Measurements from ENCODE around the gene SHLD1.
A peak's percentile ranks its signal among the peaks of the same experiment; 100 is the strongest.

The SHLD1 gene

DNA sequence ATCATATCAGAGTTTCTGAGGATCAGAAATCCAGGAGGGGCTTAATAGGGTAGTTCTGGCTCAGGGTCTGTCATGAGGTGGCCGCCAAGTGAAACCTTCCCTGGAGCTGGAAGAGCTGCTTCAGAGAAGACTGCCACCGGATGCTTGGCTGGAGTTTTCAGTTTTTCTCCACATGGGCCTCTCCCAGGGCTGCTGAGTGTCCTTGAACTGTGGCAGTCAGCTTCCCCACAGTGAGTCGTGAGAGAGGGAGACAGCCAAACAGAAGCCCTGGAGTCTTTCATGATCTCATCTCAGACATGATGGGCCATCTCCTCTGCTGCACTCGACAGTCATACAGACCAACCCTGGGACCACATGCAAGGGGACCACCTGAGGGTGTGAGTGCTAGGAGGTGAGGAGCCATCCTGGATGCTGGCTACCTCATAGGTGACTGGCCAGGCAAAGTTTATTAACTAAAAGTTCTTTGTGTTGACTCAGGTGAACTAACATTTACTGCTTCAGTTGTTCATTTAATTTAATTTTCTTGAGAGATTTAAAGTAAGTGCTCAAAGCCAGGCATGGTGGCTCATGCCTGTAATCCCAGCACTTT lies 71.5 kb downstream of the SHLD1 start:
- no peak for DNase-seq (ENCODE audit: low read depth)

DNA sequence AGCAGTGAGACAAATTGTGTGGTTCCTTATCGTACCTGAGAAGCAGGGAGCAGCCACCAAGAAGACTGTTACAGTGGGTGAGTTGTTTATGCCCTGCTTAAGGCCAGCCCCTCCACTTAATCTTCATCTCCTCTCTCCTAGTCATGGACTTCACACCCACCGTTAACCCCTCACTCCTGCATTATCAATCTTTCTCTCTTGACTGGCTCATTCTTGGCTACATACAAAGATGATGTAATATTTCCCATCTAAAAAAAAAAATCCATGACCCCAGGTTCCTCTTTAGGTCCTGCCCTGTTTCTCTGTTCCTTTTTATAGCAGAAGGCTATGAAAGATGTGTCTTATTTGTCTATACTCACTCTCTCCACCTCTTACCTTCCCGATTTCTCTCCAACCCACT lies 72.4 kb downstream of the SHLD1 start:
- no peak for DNase-seq (ENCODE audit: low read depth)

DNA sequence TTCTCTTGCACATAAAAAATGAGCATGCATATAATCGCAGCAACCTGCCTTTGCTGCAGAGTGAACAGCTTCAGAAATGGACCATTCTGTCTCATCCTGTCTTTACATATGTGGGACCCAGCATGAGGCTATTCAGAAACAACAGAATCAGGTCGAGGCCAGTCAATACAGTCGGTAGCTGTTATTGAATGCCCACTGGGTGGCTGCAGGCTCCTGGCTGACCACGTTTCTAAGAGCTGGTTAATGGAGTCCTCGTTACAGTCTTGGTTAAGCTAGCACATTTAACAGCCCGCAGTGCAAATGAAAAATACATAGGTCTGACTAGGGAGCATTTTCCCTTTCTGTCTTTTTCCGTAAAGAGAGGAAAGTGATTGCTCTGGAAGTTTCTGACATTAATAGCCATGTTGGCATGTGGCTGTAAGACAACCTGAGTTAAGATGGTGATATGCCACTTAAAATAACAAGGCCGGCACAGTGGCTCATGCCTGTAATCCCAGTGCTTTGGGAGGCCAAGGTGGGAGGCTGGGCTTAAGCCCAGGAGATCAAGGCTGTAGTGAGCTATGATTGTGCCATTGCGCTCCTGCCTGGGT lies 75.0 kb downstream of the SHLD1 start:
- DNase-seq (ENCODE audit: low read depth) = no peak

DNA sequence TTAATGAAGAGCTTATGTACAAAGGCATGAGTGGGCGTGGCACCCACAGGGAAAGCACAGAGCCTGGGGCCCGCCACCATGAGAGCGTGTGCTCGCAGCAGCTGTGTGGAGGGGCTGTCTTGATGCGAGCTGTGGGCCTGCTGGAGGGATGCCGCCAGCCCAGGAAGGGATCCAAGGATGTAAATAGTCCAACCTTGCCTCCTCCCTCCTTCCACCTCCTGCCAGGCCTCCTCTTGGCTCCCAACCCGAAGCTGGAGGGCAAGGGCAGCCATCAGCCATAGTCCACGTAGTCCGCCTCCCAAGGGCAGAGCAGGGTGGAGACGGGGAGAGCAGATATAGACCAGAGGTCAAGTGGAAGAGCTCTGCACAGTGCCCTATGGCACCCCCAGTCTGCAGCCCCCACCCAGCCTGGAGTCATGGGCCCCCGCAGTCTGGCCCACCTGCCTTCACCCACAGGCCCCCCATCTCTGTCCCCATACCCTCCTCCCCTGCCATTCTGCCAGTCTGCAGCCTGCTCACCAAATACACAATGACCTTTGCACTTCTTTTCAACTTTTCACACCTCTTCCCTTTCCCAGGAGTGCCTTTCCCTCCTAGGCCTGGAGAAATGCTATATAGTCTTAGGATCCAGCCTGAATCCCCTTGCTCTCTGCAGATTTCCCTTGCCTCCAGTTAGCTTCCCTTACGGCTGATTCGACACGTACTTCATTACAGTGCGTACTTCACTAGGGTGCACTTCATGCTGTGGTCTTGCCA lies 77.1 kb downstream of the SHLD1 start:
- DNase-seq (ENCODE audit: low read depth) = no peak

DNA sequence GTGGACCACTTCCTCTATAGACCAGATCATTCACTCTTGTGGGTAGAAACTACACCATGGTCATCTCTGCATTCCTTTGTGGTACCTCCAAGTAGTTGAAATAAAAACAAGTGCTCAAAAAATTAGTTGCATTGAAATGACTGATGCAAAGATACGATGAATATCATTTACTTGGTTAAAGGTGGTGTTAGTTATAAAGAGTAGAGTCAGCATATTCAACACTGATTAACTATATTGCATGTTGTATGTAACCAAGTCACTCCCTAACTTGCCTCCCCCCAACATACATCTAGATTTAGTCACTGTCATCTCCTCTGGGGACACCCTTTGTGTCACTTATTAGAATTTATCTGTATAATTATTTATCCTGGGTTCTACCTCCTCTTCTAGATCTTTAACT lies 77.7 kb downstream of the SHLD1 start:
- no peak for DNase-seq (ENCODE audit: low read depth)

DNA sequence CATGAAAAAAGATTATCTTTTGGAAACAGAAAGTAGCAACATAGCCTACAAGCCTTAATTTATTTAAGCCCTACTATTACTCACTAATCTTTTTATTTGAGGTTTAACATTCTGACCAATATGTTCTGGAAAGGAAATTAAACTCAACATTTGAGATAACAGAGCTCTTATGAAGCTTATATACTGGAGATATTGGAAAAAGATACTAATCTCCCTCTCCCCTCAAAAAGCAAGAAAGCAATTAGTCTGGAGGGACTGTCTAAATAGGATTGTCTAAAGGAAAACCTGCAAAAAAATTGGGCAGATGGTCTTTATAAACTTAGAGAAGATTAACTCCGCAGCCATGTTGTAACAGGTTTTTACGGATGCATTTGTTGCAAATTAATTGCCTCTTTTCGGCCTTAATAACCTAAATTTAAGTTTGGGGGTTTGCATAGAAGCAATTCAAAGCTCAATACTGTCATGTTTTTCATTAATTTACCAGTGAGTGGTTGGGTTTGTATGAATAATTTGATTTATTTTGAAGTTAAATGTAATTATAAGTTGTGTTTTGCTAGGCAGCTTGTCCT lies 79.1 kb downstream of the SHLD1 start:
- no peak for DNase-seq (ENCODE audit: low read depth)

DNA sequence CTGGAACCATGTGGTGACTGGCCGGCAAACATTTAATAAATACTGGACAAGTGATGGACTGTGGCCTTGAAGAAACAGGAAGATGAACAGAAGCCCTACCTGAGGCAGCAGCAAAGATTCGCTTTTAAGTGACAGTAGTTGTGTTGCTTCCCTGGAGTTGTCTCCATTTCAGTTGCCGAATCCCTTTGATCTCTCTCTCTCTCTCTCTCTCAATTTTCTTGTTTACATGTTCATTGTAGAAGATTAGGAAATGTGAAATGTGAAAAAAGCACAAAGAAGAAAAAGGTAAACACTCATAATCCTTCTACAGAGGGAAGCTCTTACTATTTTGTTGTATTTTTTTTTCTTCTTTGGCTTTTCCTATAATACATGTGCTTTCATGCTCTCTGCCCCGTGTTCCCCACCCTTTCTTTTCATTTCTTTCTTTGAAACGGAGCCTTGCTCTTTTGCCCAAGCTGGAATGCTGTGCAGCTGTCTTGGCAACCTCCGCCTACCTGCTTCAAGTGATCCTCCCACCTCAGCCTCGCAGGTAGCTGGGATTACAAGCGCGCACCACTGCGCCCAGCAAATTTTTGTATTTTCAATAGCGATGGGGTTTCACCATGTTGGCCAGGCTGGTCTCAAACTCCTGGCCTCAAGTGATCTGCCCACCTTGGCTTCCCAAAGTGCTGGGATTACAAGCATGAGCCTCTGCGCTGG lies 81.5 kb downstream of the SHLD1 start:
- DNase-seq (ENCODE audit: low read depth) = no peak

DNA sequence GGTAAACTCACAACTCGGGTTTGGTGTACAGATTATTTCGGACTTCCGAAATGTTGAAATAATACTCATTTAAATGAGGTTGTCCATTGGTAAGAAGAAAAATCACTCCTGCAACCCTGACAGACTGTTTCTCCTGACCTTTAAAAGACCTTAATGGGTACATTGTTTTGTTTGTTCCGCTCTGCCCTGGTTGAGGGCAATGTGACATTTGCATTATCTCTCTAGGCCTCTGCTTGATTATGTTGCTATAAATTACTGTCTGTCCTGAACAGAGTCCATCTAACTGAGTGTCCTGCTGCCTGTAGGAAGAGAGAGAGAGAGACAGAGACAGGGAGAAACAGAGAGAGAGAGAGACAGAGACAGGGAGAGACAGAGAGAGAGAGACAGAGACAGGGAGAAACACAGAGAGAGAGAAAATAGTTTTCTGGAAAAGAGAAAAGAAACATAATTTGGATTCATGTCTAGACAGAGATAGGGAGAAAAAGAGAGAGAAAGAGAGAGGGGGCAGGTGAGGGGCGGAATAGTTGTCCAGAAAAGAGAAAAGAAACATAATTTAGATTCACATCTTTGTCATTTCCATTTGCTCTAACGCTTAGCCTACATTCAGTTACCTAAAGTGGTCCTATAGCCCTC lies 83.2 kb downstream of the SHLD1 start:
- no peak for DNase-seq (ENCODE audit: low read depth)

DNA sequence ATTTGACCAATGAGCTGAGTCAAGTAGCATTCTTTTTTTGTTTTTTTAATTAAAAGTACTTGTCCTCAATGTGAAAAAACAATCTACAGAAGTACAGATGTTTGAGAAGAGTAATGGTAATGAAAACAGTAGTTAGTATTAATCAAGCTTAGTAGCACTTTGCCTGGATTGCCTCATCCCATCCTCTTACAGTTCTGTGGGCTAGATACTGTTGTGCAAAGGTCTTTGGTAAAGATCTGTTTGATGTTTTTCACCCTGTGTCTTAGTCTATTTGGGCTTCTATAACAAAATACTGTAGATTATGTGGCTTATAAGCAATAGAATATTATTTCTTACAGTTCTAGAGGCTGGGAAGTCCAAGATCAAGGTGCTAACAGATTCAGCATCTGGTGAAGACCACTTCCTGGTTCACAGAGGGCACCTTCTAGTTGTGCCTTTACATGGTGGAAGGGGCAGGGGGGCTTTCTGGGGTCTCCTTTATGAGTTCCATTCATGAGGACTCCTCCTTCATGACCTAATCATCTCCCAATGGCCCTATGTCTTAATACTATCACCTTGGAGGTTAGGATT lies 84.3 kb downstream of the SHLD1 start:
- DNase-seq (ENCODE audit: low read depth) = no peak

DNA sequence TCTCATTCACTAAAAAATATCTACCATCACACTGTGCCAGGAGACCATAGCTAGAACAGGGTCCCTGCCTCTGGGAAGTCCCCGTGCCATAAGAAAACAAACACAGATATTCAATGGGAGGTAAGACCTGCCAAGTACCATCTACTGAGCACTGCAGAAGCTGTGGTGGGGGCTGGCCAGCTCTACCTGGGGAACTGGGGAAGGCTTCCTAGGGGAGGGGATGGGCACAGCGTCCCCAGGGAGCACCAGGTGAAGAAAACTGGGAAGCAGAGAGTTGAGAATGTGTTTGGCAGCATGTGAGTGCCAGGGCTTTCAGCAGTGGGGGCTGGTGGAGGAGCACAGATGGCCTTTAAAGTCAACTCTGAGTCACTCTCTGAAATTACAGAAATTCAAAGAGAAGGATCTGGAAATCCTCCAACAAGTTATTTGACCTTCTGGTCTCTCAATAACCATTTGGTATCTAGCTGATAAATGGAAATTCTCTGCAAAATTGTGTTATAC lies 85.2 kb downstream of the SHLD1 start:
- no peak for DNase-seq (ENCODE audit: low read depth)

DNA sequence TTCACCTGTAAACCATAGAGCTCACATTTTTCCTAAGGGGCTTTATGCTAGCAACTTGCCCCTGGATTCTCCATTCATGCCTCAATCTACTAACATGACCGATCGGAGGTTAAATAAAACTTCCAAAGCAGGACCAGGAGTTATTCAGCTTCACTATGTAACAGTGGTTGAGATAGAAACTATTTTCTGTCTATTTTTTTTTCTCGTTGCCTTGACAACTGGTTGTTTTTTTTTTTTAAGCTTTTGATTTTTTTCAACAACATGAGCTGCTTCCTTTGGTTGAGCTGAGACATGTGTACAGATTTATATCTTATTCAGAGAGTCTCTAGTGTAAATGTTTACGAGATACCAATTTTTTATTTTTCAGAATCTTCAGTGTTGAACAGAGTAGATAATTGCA lies 85.7 kb downstream of the SHLD1 start:
- DNase-seq (ENCODE audit: low read depth) = no peak

DNA sequence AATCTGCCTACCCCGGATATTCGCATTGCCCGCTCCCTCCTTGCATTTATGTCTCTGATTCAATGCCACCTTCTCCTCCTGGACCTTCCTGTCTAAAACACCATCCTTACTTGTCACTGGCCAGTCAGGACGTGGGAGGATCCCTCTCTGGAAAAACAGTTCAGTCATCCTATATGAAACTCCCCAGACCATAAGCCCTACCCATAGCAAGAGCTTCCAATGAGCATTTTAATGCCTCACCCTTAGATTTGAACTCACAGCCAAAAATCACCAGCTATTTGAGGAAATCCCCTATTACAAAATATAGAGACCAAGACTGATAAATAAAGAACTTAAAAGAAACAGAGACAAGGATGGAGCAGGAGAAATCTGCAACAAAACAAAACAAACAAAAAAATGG lies 86.4 kb downstream of the SHLD1 start:
- no peak for DNase-seq (ENCODE audit: low read depth)

DNA sequence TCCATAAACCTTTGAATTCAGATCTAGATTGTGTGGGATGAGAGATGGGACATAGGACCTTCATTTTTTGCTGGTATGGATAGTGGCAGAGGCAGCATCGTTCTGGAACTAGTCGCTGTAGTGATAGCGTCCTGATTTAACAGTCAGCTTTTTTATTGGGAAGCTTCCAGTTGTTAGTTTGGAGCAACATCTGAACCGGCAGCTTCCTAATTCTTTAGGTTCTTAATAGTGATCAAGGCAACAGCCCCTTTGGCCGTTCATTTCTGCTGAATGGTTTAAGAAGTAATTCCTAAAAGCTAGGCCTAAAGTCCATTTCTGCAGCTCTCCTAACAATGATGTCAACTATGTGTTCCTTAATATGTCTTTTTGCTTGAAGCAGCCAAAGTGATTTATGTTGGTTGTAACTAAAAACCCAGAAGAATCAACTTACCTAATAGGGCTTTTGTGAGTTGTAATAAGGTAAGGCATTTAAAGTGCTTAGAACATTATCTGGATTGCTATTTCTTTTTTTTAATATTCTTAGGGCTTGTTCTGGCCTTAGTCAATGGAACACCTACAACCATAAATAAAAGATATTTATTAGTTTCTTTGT lies 90.3 kb downstream of the SHLD1 start:
- no peak for DNase-seq (ENCODE audit: low read depth)

DNA sequence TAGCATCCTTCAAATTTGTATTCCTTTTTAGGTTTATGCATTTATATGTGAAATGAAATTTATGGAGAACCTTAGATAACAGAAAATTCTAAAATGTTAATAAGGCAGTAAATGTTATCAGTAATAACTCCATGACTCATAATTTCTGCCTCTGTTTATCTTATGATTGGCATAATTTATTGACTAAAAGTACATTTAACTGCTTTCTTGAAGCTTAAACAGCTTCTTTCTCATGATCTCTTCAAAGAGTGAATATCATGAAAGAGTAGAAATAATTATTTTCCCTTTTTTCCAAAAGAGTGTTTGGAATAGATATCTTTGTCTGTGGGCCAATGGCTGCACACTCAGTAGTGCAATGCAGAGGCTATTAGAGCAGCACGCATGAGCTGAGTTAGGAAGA lies 91.3 kb downstream of the SHLD1 start:
- DNase-seq (ENCODE audit: low read depth) = no peak

DNA sequence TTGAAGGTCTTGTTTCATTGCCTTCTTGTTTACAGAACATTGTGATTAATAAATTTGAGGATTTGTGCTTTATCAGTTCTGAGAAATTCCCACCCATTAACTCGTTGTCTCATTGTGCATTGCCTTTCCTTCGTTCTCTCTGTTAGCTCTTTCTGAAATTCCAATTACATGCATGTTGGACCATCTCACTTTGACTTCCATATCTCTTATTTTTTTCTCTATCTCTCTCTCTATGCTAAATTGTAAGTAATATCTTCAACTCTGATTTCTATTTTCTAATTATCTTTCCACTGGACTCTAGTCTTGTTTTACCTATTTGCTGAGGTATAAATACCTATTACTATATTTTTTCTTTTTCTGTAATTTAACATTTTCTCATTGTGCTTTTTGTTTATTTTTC lies 92.3 kb downstream of the SHLD1 start:
- no peak for DNase-seq (ENCODE audit: low read depth)

DNA sequence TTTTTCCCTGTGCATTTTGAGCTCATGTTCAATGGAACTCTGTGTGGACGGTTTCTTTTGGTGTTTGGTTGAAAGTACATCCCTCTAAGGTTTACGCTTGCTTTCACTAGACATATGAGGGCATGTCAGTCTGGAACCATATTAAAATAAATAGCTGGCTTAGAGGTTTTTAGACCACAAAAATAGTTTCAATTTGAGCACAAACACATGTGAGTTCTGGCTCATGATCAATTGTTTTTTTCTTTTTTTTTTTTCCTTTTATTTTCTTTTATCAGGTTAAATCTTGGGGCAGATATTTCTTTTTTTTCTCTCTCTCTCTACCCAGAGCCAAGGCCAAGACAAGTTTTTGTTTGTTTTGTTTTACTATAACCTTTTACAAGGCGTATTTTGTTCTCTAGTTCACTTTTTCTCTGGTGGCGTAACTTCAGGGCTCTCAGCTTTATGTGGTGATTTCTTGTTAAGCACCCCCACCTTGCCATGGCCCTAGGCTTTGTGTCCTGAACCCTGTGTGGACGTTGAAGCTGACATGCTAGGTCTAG lies 92.9 kb downstream of the SHLD1 start:
- no peak for DNase-seq (ENCODE audit: low read depth)

DNA sequence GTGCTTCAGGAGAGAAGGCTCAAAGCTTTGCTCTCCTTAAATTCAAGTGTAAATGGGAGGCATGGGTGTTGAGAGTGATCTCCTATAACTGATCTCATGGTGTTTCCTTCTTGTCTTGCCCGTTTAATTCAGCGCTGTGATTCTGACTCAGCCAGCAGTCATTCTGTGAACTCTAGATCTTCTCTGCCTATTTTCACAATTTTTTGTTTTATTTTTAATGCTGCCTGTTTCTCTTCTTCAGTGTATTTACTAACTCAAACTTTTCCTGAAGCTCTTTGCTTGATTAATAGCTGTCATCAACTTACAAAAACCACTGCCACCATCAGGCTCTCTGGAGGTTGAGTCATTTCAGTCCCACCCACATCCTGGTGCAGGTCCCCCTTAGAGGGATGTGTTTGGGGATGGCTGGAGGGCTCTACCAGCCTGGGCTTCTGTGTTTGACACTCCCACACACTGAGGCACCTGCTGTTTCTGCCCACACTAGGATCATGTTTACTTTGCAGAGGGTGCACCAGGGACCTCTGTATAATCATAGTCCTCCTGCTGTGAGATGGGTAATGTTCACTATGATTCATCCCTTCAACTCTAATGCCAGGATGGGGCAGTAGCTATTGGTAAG lies 94.0 kb downstream of the SHLD1 start:
- DNase-seq (ENCODE audit: low read depth) = peak; percentile 25

DNA sequence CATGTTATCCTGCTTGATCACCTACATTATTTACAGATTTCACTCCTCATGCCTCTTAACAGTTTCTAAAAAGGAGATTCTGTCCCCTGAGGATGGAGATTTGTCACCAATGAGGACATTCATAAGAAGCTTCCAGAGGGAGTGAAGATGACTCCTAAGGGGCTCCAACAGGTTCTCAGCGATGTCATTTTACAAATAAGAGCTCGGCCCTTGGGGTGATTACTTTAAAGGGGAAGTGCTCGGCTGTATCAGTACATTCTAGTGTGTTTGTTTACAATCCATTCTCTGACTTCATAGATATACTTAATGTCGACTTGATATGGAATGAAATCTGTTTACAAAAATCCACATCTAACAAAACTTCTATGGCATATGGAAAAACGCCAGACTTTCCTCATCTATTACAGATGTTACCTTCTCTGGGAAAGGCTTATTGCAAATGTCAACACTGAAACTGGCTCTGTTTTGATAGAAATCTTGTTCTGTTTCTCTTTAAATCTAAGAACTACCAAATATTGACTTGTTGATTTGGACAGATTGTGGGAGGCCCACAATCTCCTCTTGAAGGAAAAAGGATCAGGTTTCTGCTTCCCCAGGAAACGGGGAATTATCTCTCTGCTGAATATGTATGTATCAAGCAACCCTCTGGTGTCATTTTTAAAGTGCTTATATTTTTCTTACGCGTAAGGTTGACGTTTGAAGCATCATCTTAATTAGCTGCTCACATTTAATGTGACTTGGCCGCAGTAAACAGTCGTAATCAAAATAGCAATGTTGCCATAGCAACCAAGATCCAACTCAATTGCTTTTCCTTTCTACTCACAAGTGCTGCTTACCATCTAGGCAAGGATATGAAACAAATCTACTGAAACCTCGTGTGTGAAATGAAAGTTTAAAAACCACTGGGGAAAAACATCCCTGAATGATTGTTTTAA lies 95.7 kb downstream of the SHLD1 start:
- DNase-seq (ENCODE audit: low read depth) = no peak

DNA sequence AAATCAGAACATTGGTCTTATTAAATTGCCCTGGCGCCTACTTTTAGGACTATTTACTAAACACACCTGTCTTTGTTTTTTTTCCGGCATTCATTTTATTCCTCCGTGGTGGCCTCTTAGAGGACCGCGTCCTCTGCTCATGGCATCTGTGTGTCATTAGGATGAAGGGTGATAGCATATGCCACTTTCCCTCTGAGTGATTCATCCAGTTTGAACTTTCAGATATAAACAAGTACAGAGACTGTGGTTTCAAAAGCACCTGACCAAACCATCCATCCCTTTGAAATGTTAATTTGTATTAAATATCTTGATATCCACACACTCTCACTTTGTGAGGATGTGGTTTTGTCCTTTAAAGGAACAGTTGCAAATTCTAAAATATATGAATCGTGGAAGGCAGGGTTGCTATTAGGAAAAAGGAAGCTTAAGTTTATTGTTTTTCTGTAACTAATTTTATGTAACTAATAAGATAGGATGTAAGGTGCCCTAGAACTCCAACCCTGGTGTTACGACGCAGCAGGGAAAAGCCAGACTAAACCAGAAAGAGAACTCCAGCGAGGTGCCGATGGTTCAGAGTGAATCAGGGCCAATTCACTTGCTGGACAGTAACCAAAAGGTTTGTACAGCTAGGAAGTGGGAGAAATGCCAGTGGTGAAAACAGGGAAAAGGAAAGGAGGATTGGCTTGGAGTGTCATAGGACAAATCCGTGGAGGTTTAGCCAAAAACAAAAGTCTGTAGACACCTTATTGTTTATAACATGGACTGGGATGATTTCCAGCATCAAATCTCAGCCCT lies 98.7 kb downstream of the SHLD1 start:
- DNase-seq (ENCODE audit: low read depth) = no peak
